IMR-90 (cell line): ENCODE data around the gene ATP5ME. TPM values are rescaled to one million over a fixed set of nuclear protein-coding genes. Genes with fewer than 3 reads are reported as not detected.

Experiments used
- ATAC-seq: fragments of 200-7000 bp; cut with Tn5 transposase; 2 replicates; pipeline ENCODE4 v1.9.1; 2020; ENCODE audit warnings: low read depth, mild to moderate bottlenecking, moderate library complexity
- BruUV-seq: library from RNA; stranded (reverse); fragments of 400-500 nt; replicated peaks from 2 replicates; lab custom pipeline; 2021; lab: Mats Ljungman, UMichigan
- CTCF ChIA-PET: fragments of 300-600 bp; formaldehyde crosslinking; extraction: SDS; loops from one replicate; lab custom pipeline; 2021; ENCODE audit warnings: antibody characterized with exemption; lab: Yijun Ruan, JAX
- POLR2A ChIA-PET: fragments of 300-600 bp; sonication (Branson Sonifier 250); formaldehyde crosslinking; loops from one replicate; lab custom pipeline; 2022; ENCODE audit warnings: antibody characterized with exemption; ENCODE audit not compliant: unreplicated experiment; lab: Charles Lee
- DNase-seq: peaks from one replicate; pipeline ENCODE4 v3.0.0; 2013
- H2AFZ ChIP-seq: replicated peaks from 2 replicates; pipeline ENCODE3; 2013; ENCODE audit warnings: low read length, mild to moderate bottlenecking; ENCODE audit not compliant: poor library complexity
- H2AK5ac ChIP-seq: 2 replicates; pipeline ENCODE4 v1.6.1; 2013; ENCODE audit warnings: low read depth, low read length, inconsistent platforms
- H2AK9ac ChIP-seq: replicated peaks from 2 replicates; pipeline ENCODE3; 2013; ENCODE audit warnings: mild to moderate bottlenecking, low read depth, low read length, moderate library complexity; ENCODE audit not compliant: poor library complexity
- H2BK120ac ChIP-seq: 2 replicates; pipeline ENCODE4 v1.6.1; 2013; ENCODE audit warnings: low read depth, low read length, inconsistent platforms
- H2BK15ac ChIP-seq: 3 replicates; pipeline ENCODE4 v1.6.1; 2013; ENCODE audit warnings: low read depth, low read length, inconsistent platforms
- H2BK20ac ChIP-seq: 2 replicates; pipeline ENCODE4 v1.6.1; 2013; ENCODE audit warnings: low read depth, mild to moderate bottlenecking, inconsistent platforms, low read length, moderate library complexity
- H2BK5ac ChIP-seq: 2 replicates; pipeline ENCODE4 v1.6.1; 2013; ENCODE audit warnings: mild to moderate bottlenecking, low read depth, low read length, inconsistent platforms; ENCODE audit not compliant: poor library complexity, severe bottlenecking
- H3K14ac ChIP-seq: replicated peaks from 2 replicates; pipeline ENCODE4 v1.6.1; 2013; ENCODE audit warnings: low read depth, low read length, inconsistent platforms
- H3K18ac ChIP-seq: 2 replicates; pipeline ENCODE4 v1.6.1; 2013; ENCODE audit warnings: low read depth, low read length, control low read depth
- H3K23ac ChIP-seq: 2 replicates; pipeline ENCODE4 v1.6.1; 2013; ENCODE audit warnings: low read depth, low read length, inconsistent platforms
- H3K27ac ChIP-seq: 2 replicates; pipeline ENCODE4 v1.5.1; 2013; ENCODE audit warnings: mild to moderate bottlenecking, control low read depth, low read length; ENCODE audit not compliant: insufficient read depth
- H3K27me3 ChIP-seq: 2 replicates; pipeline ENCODE4 v1.6.1; 2013; ENCODE audit warnings: low read length; ENCODE audit not compliant: control insufficient read depth, insufficient read depth
- H3K36me3 ChIP-seq: 2 replicates; pipeline ENCODE4 v1.6.1; 2013; ENCODE audit warnings: low read length, mixed read lengths; ENCODE audit not compliant: control insufficient read depth, insufficient read depth
- H3K4ac ChIP-seq: 2 replicates; pipeline ENCODE4 v1.6.1; 2013; ENCODE audit warnings: low read depth, low read length, inconsistent platforms
- H3K4me1 ChIP-seq: 2 replicates; pipeline ENCODE4 v1.6.1; 2013; ENCODE audit warnings: low read length, mixed read lengths; ENCODE audit not compliant: control insufficient read depth, insufficient read depth
- H3K4me2 ChIP-seq: 2 replicates; pipeline ENCODE4 v1.6.1; 2013; ENCODE audit warnings: low read depth, mild to moderate bottlenecking, control low read depth, low read length, moderate library complexity
- H3K4me3 ChIP-seq: 2 replicates; pipeline ENCODE4 v1.5.1; 2013; ENCODE audit warnings: low read depth, mild to moderate bottlenecking, control low read depth, low read length, moderate library complexity; ENCODE audit not compliant: insufficient read depth
- H3K56ac ChIP-seq: 2 replicates; pipeline ENCODE4 v1.6.1; 2013; ENCODE audit warnings: low read length, inconsistent platforms; ENCODE audit not compliant: insufficient read depth; ENCODE audit errors: extremely low read depth
- H3K79me1 ChIP-seq, 2 experiments: 2 replicates each; pipeline ENCODE4 v1.6.1; 2013; ENCODE audit warnings: low read length in 2 of 2, inconsistent platforms in 1 of 2, low read depth in 1 of 2
- H3K9ac ChIP-seq: 2 replicates; pipeline ENCODE4 v1.6.1; 2013; ENCODE audit warnings: low read depth, low read length, control low read depth
- H3K9me1 ChIP-seq: 2 replicates; pipeline ENCODE4 v1.6.1; 2013; ENCODE audit warnings: low read length, inconsistent platforms; ENCODE audit not compliant: insufficient read depth
- H3K9me3 ChIP-seq: 2 replicates; pipeline ENCODE4 v1.6.1; 2013; ENCODE audit warnings: low read length; ENCODE audit not compliant: control insufficient read depth, insufficient read depth
- H4K20me1 ChIP-seq: 2 replicates; pipeline ENCODE4 v1.6.1; 2013; ENCODE audit warnings: low read length, inconsistent platforms; ENCODE audit not compliant: insufficient read depth
- H4K5ac ChIP-seq: 2 replicates; pipeline ENCODE4 v1.6.1; 2013; ENCODE audit warnings: mild to moderate bottlenecking, low read depth, low read length, control low read depth
- H4K8ac ChIP-seq, 2 experiments: 2 replicates each; pipeline ENCODE4 v1.6.1; 2013; ENCODE audit warnings: low read depth in 2 of 2, low read length in 2 of 2, control low read depth in 1 of 2, inconsistent platforms in 1 of 2
- H4K91ac ChIP-seq: 2 replicates; pipeline ENCODE4 v1.6.1; 2013; ENCODE audit warnings: low read depth, low read length, inconsistent platforms; ENCODE audit not compliant: insufficient read depth
- BHLHE40 ChIP-seq: fragments of 150-350 bp; IDR thresholded peaks from 2 replicates; pipeline ENCODE4 v1.6.1; 2016; ENCODE audit warnings: mild to moderate bottlenecking, low read depth, low read length
- CEBPB ChIP-seq: IDR thresholded peaks from 2 replicates; pipeline ENCODE4 v1.6.1; 2012; ENCODE audit warnings: low read depth, low read length, improper control_type of control experiment
- CHD1 ChIP-seq: IDR thresholded peaks from 2 replicates; pipeline ENCODE4 v1.6.1; 2012; ENCODE audit warnings: low read depth, low read length, improper control_type of control experiment
- CTCF ChIP-seq: conservative IDR thresholded peaks from 2 replicates; pipeline ENCODE4 v1.5.1; 2012; ENCODE audit warnings: mild to moderate bottlenecking, low read depth, low read length, improper control_type of control experiment
- ELK1 ChIP-seq: fragments of 150-350 bp; IDR thresholded peaks from 2 replicates; pipeline ENCODE4 v1.6.1; 2016; ENCODE audit warnings: low read depth, mild to moderate bottlenecking, low read length, moderate library complexity, borderline replicate concordance
- FOS ChIP-seq: fragments of 150-350 bp; IDR thresholded peaks from 2 replicates; pipeline ENCODE4 v1.6.1; 2016; ENCODE audit warnings: low read depth, low read length
- MAFK ChIP-seq: IDR thresholded peaks from 2 replicates; pipeline ENCODE4 v1.6.1; 2012; ENCODE audit warnings: low read depth, low read length, improper control_type of control experiment
- MAZ ChIP-seq: IDR thresholded peaks from 2 replicates; pipeline ENCODE4 v1.6.1; 2012; ENCODE audit warnings: low read depth, mild to moderate bottlenecking, low read length, improper control_type of control experiment, moderate library complexity, borderline replicate concordance
- MXI1 ChIP-seq: IDR thresholded peaks from 2 replicates; pipeline ENCODE4 v1.6.1; 2012; ENCODE audit warnings: low read depth, mild to moderate bottlenecking, low read length, moderate library complexity, borderline replicate concordance
- NFE2L2 ChIP-seq: fragments of 150-350 bp; IDR thresholded peaks from 2 replicates; pipeline ENCODE4 v1.6.1; 2016; ENCODE audit warnings: low read depth, mild to moderate bottlenecking, low read length
- POLR2A ChIP-seq: IDR thresholded peaks from 2 replicates; pipeline ENCODE4 v1.6.1; 2012; ENCODE audit warnings: mild to moderate bottlenecking, low read depth, low read length
- RAD21 ChIP-seq: IDR thresholded peaks from 2 replicates; pipeline ENCODE4 v1.6.1; 2012; ENCODE audit warnings: low read length, improper control_type of control experiment
- RCOR1 ChIP-seq: IDR thresholded peaks from 2 replicates; pipeline ENCODE4 v1.6.1; 2012; ENCODE audit warnings: mild to moderate bottlenecking, low read length, improper control_type of control experiment; ENCODE audit not compliant: insufficient replicate concordance
- SMC3 ChIP-seq: fragments of 150-350 bp; IDR thresholded peaks from 2 replicates; pipeline ENCODE4 v1.6.1; 2016; ENCODE audit warnings: low read depth, mild to moderate bottlenecking, antibody characterized with exemption, low read length, moderate library complexity
- WGBS, 2 experiments: methylation state at CpG; one replicate each; pipeline versions ENCODE4 v1.1.5 to v1.1.7; 2013; ENCODE audit warnings: missing lambda C conversion rate in 2 of 2; ENCODE audit not compliant: insufficient read length in 1 of 2; ENCODE audit errors: extremely low coverage in 2 of 2; 5-methylcytosine and 5-hydroxymethylcytosine counted together
- dilution Hi-C: fragments of 300-500 bp; cut with HindIII; formaldehyde crosslinking; loops from one replicate; pipeline ENCODE4 v1.14.3; 2018; ENCODE audit warnings: low sequenced_read_pairs; ENCODE audit not compliant: unreplicated experiment
- in situ Hi-C: fragments of 300-500 bp; cut with MboI; formaldehyde crosslinking; loops from 3 replicates; pipeline ENCODE4 v1.14.3; 2019; ENCODE audit warnings: low sequenced_read_pairs, inconsistent platforms, mixed read lengths
- intact Hi-C: fragments of 100-400 bp; cut with micrococcal nuclease; formaldehyde crosslinking; loops from 2 replicates; pipeline ENCODE4 v1.10.0; 2022
- polyA plus RNA-seq, 3 experiments: library from polyadenylated mRNA; depleted of rRNA; stranded (reverse); fragments of >200 nt; gene quantifications; 2 replicates each; pipeline ENCODE4 v1.2.3, GENCODE V29; 2012; ENCODE audit warnings: low replicate concordance in 1 of 3
- total RNA-seq: library from RNA; depleted of rRNA; stranded (reverse); fragments of >200 nt; gene quantifications from 2 replicates; pipeline ENCODE4 v1.2.3, GENCODE V29; 2012
- TF ChIP-seq, protein P1 (sequence below): fragments of 150-350 bp; IDR thresholded peaks from 2 replicates; pipeline ENCODE4 v1.6.1; 2017; ENCODE audit warnings: mild to moderate bottlenecking, antibody characterized with exemption, low read length, low read depth

The ATP5ME gene
- total and polyA plus RNA-seq, 2 of the 4 experiments (the other 2 are of a cell fraction): 39.3 to 603 TPM

- H3K27me3 ChIP-seq: no peaks in the 10 kb centered on the region
- no peak overlapping the region for H3K4ac ChIP-seq
- H3K23ac ChIP-seq: no peak overlapping the region
- POLR2A ChIA-PET: no interaction called here
- no peaks in the 10 kb centered on the region for H3K79me1 ChIP-seq
- H3K27ac ChIP-seq: no peak overlapping the region
- dilution Hi-C loops: no loop called here
- H3K9me1 ChIP-seq: no peaks in the 10 kb centered on the region
- DNase-seq (no peak), ATAC-seq (no peak; the same call in 1 of the 2 replicates)
- H3K4me1 ChIP-seq: no peaks in the 10 kb centered on the region
- H2AK5ac ChIP-seq: no peak overlapping the region
- CTCF ChIA-PET: no interaction called here
- no peak overlapping the region for H3K18ac ChIP-seq
- no peak overlapping the region for H2BK5ac ChIP-seq
- H3K36me3 ChIP-seq: no peaks in the 10 kb centered on the region
- no peak overlapping the region for H4K91ac ChIP-seq
- peaks cover 8% of the 10 kb centered on the region for H3K9me3 ChIP-seq
- no peak overlapping the region for H2BK15ac ChIP-seq
- no peak overlapping the region for H4K5ac ChIP-seq
- in situ Hi-C loops: no loop called here
- H4K8ac ChIP-seq: no peak overlapping the region
- no peak overlapping the region for H2AK9ac ChIP-seq
- no peak overlapping the region for H3K4me2 ChIP-seq
- no peak overlapping the region for H3K14ac ChIP-seq
- no peak overlapping the region for H2BK20ac ChIP-seq
- H3K56ac ChIP-seq: no peak overlapping the region
- intact Hi-C loops: no loop called here
- H3K4me3 ChIP-seq: no peak overlapping the region
- no TSS peak for BruUV-seq
- H2AFZ ChIP-seq: no peak overlapping the region
- H4K20me1 ChIP-seq: no peaks in the 10 kb centered on the region
- 71% methylated on average over 5 of the region's 24 CpGs; no CpG with 5 or more reads in 1 of the 2 experiments for WGBS, 2 experiments
- H2BK120ac ChIP-seq: no peak overlapping the region
- H3K9ac ChIP-seq: no peak overlapping the region
- no peak for TF ChIP-seq ELK1
- TF ChIP-seq CHD1: no peak
- no peak for TF ChIP-seq POLR2A
- TF ChIP-seq RCOR1: no peak
- TF ChIP-seq CEBPB: no peak
- no peak for TF ChIP-seq RAD21
- TF ChIP-seq SMC3: no peak
- no peak for TF ChIP-seq MAZ
- TF ChIP-seq MXI1: no peak
- TF ChIP-seq FOS: no peak
- no peak for TF ChIP-seq MAFK
- TF ChIP-seq NFE2L2: no peak
- no peak for TF ChIP-seq BHLHE40
- TF ChIP-seq CTCF: no peak
- TF ChIP-seq, protein P1, sequence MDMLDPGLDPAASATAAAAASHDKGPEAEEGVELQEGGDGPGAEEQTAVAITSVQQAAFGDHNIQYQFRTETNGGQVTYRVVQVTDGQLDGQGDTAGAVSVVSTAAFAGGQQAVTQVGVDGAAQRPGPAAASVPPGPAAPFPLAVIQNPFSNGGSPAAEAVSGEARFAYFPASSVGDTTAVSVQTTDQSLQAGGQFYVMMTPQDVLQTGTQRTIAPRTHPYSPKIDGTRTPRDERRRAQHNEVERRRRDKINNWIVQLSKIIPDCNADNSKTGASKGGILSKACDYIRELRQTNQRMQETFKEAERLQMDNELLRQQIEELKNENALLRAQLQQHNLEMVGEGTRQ: no peak
Measured at GRCh38 chr4:622996-623913, 50.8 kb downstream of the ATP5ME start.
